Measurements from ENCODE around the gene MAPK8IP1.
A peak's percentile ranks its signal among the peaks of the same experiment; 100 is the strongest.
"Not testable (repeated sequence)": the region's sequence is repeated elsewhere in the genome, so short reads cannot be mapped to it uniquely, and the experiment has no call there.

The MAPK8IP1 gene

GRCh38 chr11:45890886-45891550, 5.6 kb downstream of the MAPK8IP1 start:
- no peak for DNase-seq

- no peak for DNase-seq
These were observed 7.4 kb downstream of the MAPK8IP1 start for GRCh38 chr11:45892856-45893255.

DNA sequence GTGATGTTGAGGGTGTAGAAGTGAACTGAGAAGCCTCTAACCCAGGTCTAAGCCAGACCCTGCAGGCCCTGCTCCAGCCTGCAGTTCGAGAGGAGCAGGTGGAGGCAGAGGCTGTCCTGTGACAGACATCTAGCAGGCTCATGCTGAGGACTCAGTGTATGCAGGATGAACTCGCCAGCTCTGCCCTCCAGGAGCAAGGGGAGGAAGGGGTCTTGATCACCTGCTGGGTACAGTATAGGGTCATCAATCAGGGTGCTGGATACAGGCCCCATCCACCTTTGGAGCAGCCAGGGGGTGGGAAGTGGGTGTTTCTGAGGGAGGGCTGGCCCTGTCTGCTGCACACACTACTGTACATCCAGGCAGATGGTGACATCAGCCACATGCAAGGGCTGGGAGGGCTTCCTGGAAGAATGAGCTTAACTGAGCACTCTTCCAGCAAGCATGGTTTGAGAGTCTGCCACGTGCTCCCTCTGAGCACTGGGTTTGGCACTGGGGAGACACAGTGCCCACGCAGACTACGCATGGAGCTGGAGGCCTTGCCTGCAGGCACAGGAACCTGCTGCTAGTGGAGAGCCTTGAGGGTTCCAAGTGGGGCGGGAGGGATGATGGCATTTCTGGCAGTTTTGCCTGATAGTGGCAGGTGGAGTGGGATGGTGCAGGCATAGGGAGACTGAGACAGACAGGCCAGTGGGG, 9.2 kb downstream of the MAPK8IP1 start:
- DNase-seq, result no peak

DNA sequence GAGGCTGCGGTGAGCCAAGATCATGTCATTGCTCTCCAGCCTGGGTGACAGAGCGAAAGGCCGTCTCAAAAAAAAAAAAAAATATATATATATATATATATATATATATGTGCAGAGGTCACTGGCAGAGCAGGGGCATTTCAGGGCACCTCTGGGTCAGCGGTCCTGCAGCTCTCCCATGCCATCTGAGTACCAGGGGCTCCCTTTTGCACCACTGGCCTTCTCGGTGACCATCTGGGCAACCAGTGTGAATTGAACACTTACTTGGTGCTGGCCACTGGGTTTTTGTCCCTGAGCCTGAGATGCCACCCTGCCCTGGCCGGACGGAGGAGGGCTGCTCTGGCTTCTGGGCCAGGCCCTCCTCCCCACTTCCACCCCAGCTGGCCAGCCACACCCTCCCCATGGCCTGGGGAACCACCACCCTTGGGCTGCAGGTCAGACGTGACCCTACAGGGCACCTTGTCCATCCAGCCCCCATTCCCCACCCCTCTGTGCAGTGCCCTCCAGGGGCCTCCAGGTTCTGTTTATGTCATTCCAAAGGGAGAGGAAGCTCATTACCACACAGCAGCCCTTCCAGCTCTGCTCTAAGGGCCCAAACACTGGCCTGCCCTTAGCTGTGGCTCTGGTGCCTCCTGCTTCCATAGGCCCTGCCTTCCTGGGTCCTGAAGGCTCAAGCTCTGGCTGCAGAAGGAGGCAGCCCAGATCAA, 10.3 kb downstream of the MAPK8IP1 start:
- DNase-seq, result no peak

DNA sequence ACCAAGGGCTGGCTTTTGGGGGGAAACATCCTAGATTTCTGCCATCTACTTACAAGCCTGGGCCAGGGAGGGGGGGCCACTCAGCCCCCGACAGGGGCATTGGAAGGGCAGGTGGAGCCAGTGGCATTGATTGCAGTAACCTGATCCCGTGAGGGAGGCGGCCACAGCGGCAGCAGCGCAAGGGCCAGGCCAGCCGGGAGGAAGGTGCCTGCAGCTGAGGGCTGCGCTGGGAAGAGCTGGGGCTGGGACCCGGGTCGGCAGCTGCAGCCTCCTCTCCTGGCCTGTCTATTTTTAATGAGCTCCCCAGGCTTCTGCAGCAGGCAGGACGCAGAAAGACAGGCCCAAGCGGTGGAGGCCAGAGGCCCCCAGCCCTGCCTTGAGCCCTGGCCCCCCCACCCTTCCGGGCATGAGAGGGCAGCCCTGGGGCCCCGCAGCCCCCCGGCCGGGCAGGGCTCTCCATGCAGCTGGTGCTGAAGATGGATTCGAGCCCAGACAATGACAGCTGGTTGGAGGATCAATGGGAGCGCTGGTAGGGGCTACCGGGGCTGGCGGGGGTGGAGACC, 11.1 kb downstream of the MAPK8IP1 start:
- no peak for DNase-seq

DNA sequence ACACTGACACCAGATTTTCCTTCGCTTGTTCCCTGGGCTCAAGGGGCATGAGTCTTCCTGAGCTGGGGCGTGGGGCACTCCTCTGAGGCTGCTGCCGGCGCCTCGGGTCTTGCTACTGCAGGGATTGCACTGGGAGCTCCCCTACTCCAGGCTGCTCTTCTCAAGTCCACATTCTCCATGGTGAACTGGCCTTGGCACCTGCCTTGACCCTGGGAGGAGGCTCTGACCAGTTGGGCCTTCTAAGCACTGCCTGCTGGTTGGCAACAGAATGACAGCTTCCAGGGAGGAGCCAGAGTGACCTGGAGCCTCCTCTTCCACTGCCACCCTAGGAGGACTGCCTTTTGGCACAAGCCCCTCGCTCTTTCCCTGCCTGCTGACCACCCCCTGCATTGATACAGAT, 12.1 kb downstream of the MAPK8IP1 start:
- DNase-seq, result no peak

DNA sequence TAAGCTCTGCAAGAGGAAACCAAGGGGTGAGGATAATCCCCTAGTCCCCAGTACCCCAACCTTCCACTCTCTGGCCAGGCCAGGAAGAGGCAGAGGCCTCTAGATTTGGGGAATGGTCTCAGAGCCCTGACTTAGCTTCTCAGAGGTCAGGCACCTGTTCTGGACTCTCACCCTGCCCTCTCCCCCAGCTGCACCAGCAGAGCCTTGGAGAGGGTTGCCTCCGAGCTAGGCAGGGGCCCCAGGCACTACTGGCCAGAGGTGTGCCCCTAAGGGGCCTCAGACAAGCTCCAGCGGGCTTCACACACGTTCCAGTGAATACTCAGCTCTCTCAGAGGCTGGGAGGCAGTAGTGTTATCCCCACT, 13.6 kb downstream of the MAPK8IP1 start:
- DNase-seq, result no peak

DNA sequence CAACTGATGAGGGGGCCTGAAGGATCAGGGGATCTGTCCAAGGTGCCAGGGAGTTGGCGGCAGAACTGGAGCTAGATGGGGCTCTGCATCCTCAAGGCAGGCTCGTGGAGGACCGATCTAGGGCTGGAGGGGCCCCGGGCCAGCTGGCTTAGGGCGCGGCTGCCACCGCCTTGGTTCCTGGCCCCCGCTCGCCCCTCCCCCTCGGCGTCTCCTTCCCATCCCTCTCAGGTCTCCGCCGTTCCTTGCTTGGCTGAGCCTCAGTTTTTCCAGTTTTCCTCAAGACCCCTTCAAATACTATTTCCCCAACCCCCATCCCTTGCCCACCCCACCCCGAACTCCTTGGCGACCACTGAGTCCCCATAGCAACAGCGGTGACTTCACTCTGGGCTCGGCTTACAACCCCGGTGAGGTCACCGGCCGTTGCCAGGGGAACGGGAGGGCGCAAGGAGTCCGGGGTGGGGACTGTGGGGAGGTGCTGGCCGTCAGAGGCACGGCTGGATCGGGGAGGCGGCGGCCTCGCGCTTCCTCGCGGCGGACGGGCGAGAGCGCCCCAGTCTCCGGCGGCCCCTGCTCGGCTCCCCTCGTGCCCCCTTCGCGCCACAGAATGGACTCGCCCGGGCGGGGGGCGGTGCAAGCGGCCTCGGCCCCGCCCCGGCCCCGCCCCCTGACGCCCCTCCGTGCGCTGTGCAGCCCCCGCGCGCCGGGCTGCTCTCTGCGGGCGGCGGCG, 14.2 kb downstream of the MAPK8IP1 start:
- DNase-seq, result peak; percentile 89

DNA sequence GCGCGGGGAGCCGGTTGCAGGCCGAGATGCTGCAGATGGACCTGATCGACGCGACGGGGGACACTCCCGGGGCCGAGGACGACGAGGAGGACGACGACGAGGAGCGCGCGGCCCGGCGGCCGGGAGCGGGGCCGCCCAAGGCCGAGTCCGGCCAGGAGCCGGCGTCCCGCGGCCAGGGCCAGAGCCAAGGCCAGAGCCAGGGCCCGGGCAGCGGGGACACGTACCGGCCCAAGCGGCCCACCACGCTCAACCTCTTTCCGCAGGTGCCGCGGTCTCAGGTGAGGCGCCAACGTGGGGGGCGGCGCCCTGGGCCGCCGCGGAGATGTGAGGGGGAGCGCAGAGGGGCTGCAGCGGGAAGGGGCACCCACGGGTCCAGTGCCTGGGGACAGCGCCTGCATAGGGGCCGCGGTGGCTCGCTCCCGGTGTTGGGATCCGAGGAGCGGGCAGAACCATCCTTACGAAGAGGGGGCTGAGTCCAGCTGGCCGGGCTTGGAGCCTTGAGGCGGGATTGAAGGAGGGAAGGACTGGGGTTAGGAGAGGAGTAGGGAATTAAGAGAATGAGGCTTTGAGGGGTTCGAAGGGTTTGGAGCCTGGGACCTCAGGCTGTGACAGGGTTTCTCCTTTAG, 14.8 kb downstream of the MAPK8IP1 start:
- not testable (repeated sequence) for DNase-seq

- no peak for DNase-seq
These were observed 15.6 kb downstream of the MAPK8IP1 start for GRCh38 chr11:45900916-45901617.

GRCh38 chr11:45901626-45902025, 16.2 kb downstream of the MAPK8IP1 start:
- DNase-seq, result no peak

DNA sequence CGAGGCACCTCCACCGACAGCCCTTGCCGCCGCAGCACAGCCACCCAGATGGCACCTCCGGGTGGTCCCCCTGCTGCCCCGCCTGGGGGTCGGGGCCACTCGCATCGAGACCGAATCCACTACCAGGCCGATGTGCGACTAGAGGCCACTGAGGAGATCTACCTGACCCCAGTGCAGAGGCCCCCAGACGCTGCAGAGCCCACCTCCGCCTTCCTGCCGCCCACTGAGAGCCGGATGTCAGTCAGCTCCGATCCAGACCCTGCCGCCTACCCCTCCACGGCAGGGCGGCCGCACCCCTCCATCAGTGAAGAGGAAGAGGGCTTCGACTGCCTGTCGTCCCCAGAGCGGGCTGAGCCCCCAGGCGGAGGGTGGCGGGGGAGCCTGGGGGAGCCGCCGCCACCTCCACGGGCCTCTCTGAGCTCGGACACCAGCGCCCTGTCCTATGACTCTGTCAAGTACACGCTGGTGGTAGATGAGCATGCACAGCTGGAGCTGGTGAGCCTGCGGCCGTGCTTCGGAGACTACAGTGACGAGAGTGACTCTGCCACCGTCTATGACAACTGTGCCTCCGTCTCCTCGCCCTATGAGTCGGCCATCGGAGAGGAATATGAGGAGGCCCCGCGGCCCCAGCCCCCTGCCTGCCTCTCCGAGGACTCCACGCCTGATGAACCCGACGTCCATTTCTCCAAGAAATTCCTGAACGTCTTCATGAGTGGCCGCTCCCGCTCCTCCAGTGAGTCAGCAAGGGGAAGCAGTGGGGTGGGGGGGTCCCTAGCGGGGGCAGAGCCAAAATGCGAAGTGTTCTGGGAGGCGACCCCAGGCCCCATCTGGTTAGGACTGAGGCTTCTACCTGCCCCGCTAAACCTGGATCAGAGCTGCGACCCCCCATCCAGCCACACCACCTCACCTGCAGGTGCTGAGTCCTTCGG, 17.3 kb downstream of the MAPK8IP1 start:
- no peak for DNase-seq

DNA sequence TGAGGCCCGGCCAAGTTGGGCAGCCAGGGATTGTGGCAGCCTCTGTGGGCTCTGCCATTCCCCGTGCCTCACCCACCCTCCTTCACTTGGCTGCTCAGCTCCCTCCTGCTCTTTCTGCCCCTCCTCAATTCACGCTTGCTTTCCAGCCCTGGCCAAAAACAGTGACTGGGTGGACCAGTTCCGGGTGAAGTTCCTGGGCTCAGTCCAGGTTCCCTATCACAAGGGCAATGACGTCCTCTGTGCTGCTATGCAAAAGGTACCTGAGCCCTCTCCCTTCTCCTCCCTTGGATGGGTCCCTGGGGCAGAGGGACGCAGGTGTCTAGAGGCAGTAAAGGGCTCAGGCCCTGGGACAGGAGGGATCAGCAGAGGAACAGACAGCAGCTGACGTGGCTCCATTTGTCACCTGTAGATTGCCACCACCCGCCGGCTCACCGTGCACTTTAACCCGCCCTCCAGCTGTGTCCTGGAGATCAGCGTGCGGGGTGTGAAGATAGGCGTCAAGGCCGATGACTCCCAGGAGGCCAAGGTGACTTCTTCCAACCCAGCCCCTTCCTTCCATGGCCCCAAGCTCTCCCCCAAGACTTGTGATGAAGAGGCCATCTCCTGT, 19.0 kb downstream of the MAPK8IP1 start:
- no peak for DNase-seq

GRCh38 chr11:45905095-45905494, 19.6 kb downstream of the MAPK8IP1 start:
- no peak for DNase-seq

DNA sequence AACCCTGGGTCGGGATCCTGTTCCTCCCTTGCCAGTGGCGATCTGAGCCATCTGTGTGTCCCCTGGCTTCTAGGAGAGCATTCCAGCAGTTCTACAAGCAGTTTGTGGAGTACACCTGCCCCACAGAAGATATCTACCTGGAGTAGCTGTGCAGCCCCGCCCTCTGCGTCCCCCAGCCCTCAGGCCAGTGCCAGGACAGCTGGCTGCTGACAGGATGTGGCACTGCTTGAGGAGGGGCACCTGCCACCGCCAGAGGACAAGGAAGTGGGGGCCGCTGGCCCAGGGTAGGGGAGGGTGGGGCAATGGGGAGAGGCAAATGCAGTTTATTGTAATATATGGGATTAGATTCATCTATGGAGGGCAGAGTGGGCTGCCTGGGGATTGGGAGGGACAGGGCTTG, 20.1 kb downstream of the MAPK8IP1 start:
- not testable (repeated sequence) for DNase-seq

DNA sequence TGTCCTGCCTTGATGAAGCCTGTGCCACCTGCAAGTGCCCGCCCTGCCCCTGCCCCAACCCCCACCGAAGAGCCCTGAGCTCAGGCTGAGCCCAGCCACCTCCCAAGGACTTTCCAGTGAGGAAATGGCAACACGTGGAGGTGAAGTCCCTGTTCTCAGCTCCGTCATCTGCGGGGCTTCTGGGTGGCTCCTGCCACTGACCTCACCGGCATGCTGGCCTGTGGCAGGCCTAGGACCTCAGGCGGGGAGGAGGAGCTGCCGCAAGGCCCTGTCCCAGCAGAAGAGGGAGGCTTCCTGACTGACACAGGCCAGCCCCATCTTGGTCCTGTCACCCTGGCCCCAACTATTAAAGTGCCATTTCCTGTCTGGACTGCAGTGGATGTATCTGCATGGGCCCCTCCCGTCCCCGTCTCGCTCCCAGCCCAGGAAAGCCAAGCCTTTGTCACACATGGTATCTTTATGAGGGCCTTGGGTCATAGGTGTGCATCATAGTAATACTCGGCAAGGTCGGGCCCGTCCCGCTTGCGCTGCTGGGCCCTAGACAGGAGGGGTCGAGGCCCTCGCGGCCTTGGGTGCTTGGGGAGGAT, 20.7 kb downstream of the MAPK8IP1 start:
- no peak for DNase-seq

DNA sequence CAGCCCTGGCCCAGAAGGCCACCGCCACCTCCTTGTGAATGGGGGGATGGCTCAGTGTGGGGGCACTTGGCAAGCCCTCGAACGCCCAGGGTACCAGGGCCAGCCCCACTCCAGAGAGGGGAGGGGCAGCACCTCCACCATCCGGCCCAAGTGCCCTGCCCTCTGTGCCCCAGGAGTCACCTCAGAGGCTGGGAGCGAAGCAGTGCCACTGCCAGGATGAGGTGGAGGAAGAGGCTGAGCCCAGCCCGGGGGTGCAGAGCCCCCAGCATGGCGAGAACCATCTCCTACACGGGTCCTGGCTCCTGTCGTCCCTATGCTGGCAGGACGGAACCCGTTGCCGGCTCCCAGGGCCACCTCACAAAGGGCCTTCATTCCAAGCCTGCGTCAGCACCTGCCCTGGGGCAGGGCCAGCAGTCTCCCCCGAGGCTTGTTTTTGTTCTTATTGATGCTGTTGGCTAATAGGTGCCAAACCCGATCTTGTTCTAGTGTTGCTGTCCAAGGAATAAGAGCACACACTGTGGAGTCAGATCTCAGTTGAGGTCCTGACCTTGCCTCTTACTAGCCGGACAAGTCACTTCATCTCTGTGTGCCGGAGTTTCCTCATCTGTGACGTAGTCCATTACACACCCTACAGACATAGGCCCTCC, 21.6 kb downstream of the MAPK8IP1 start, which contains the start of gene FREY1:
TSS of gene FREY1 (minus strand) at position 307 of the 647 bp plus-strand sequence. CDS start at position 281, 26 bp downstream.
- DNase-seq, result no peak

- no peak for DNase-seq
These were observed 22.5 kb downstream of the MAPK8IP1 start for GRCh38 chr11:45907911-45908370.

Measured in fibroblast of skin of back (primary cell).